ENCODE results near the gene ADD1. TPM values are rescaled to one million over a fixed set of nuclear protein-coding genes. Genes with fewer than 3 reads are reported as not detected.

Gene ADD1
- total and polyA plus RNA-seq, 4 donors: 127 to 400 (median 268) TPM

DNA sequence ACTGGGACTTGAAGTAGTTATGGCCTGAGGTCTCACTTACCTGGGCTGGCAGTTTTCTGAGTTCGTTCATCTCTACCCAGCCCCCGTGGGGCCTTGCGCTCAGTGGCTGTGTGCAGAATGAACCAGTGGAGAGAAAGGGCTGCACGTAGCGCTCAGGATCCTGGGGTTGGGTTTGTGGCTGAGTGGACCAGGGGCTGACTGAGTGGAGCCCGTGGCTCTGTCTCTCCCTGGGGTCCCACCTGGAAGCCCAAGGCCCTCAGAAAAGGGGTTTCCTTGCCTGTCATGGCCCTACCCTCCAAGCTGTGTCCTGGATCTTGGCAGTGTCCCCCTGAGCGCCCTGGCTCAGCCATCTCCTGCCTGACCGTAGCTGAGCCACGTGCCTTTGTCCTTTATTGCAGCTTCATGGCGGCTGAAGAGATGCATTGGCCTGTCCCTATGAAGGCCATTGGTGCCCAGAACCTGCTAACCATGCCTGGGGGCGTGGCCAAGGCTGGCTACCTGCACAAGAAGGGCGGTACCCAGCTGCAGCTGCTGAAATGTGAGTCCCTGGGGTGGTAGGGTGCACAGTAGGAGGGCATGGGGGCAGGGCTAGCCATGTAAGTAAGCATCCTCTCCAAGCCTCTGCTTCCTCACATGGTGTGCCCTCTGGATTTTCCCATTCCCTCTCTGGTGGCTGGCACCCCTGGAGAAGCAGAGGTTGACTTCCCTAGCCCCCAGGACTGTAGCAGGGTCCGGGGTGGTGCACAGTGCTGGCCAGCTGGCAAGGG, 23.2 kb upstream of the ADD1 start:
- H3K27ac ChIP-seq (ENCODE audit: low read depth in 1 of 2, low read length in 1 of 2): no peak overlapping the region
- no peak for ATAC-seq (ENCODE audit: insufficient read depth, low FRiP score)
- no peak overlapping the region for H3K9ac ChIP-seq (ENCODE audit: insufficient read depth in 1 of 2, low read length in 2 of 2)
- 89 to 94% methylated on average over 13 of the region's 13 CpGs for WGBS, 2 donors
- peaks cover 0 to 47% (median 4%) of the 10 kb centered on the region in 4 donors for H3K36me3 ChIP-seq (ENCODE audit: control insufficient read depth in 4 of 4, insufficient read depth in 4 of 4, low read length in 4 of 4)
- no peak overlapping the region for H3K4me3 ChIP-seq
- TF ChIP-seq CTCF (IDR thresholded peaks at IDR 0.05; ENCODE audit: control extremely low read depth, extremely low read depth): no peak
- H3K27me3 ChIP-seq (ENCODE audit: control insufficient read depth in 3 of 3, insufficient read depth in 3 of 3, low read length in 2 of 3): no peaks in the 10 kb centered on the region
- no peaks in the 10 kb centered on the region for H3K9me3 ChIP-seq (ENCODE audit: control insufficient read depth in 4 of 4, insufficient read depth in 3 of 4, low read length in 3 of 4)
- DNase-seq: no peak
- H3K4me1 ChIP-seq (ENCODE audit: control insufficient read depth in 5 of 5, insufficient read depth in 5 of 5, low read length in 5 of 5): peaks cover 0 to 20% (median 3%) of the 10 kb centered on the region in 5 donors

DNA sequence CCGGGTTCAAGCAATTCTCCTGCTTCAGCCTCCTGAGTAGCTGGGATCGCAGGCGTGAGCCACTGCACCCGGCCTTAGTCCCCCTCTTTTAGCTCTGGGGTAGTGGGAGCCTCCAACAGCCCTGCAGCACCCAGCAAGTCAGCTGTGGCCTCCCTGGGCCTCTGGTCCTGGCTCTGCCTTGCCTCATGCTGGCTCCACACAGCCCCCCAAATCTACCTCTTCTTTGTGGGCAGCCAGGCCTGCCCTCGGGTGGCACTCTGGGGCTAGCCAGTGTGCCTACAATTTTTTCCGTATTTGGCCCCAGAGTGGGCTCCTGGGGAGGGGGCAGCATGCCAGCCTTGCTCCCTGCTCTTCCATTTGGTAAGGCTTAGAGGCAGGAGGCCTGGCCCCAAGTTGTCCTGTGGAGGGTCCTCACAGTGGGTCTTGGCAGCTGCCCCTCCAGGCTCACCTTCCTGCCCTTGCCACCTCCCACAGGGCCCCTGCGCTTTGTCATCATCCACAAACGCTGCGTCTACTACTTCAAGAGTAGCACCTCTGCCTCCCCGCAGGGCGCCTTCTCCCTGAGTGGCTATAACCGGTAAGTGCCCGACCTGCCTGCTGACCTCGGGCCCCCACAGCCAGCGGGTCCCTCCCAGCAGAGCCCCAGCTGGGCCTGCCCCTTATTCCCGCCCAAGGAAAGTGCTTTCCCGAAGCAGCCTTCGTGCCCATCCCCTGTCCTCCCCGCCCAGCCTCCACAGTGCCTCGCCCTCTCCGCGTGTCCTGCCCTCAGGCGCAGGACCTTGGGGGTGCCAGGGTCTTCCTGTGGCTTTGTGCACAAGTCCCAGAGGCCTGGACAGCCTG, 21.0 kb upstream of the ADD1 start:
- Histone ChIP-seq H3K27me3 (ENCODE audit: control insufficient read depth in 3 of 3, insufficient read depth in 3 of 3, low read length in 2 of 3) (no peaks in the 10 kb centered on the region), H3K9ac (ENCODE audit: insufficient read depth in 1 of 2, low read length in 2 of 2) (no peak overlapping the region), H3K4me3 (no peak overlapping the region), H3K4me1 (ENCODE audit: control insufficient read depth in 5 of 5, insufficient read depth in 5 of 5, low read length in 5 of 5) (peaks cover 0 to 14% (median 4%) of the 10 kb centered on the region in 5 donors), H3K36me3 (ENCODE audit: control insufficient read depth in 4 of 4, insufficient read depth in 4 of 4, low read length in 4 of 4) (peaks cover 4 to 63% (median 14%) of the 10 kb centered on the region in 4 donors), H3K9me3 (ENCODE audit: control insufficient read depth in 4 of 4, insufficient read depth in 3 of 4, low read length in 3 of 4) (no peaks in the 10 kb centered on the region), H3K27ac (ENCODE audit: low read depth in 1 of 2, low read length in 1 of 2) (no peak overlapping the region)
- WGBS, 2 donors: 91 to 92% methylated on average over 23 of the region's 23 CpGs
- ATAC-seq (ENCODE audit: insufficient read depth, low FRiP score): no peak
- TF ChIP-seq CTCF (IDR thresholded peaks at IDR 0.05; ENCODE audit: control extremely low read depth, extremely low read depth): no peak
- DNase-seq: no peak

- 92 to 93% methylated on average over 4 of the region's 4 CpGs for WGBS, 2 donors
- no peak for DNase-seq
These were observed 20.4 kb upstream of the ADD1 start for GRCh38 chr4:2823301-2823670.

More at GRCh38 chr4:2823301-2823670, 20.4 kb upstream of the ADD1 start:
- no peaks in the 10 kb centered on the region for H3K9me3 ChIP-seq (ENCODE audit: control insufficient read depth in 4 of 4, insufficient read depth in 3 of 4, low read length in 3 of 4)
- H3K36me3 ChIP-seq (ENCODE audit: control insufficient read depth in 4 of 4, insufficient read depth in 4 of 4, low read length in 4 of 4): peaks cover 4 to 68% (median 14%) of the 10 kb centered on the region in 4 donors
- ATAC-seq (ENCODE audit: insufficient read depth, low FRiP score): no peak
- H3K4me3 ChIP-seq: no peak overlapping the region
- no peak overlapping the region for H3K27ac ChIP-seq (ENCODE audit: low read depth in 1 of 2, low read length in 1 of 2)
- no peak for TF ChIP-seq CTCF (IDR thresholded peaks at IDR 0.05; ENCODE audit: control extremely low read depth, extremely low read depth)
- H3K27me3 ChIP-seq (ENCODE audit: control insufficient read depth in 3 of 3, insufficient read depth in 3 of 3, low read length in 2 of 3): no peaks in the 10 kb centered on the region
- H3K4me1 ChIP-seq (ENCODE audit: control insufficient read depth in 5 of 5, insufficient read depth in 5 of 5, low read length in 5 of 5): peaks cover 0 to 13% (median 4%) of the 10 kb centered on the region in 5 donors
- H3K9ac ChIP-seq (ENCODE audit: insufficient read depth in 1 of 2, low read length in 2 of 2): no peak overlapping the region
